Sigmoid colon (tissue), 3 donors: ENCODE measurements around the gene BBX.

ENCODE experiments used
- POLR2A ChIP-seq, 2 donors: fragments of 450-650 bp; IDR thresholded peaks; one replicate each; pipeline ENCODE4 v1.6.1; 2016; ENCODE audit warnings: antibody characterized with exemption in 2 of 2, mild to moderate bottlenecking in 2 of 2, moderate library complexity in 2 of 2
- TF ChIP-seq, protein P1 (sequence below), 4 experiments: fragments of 450-650 bp in 3 of 4; fragments of 200-600 bp in 1 of 4; IDR thresholded peaks; one replicate each; pipeline ENCODE4 v1.5.1; 2016 to 2019; ENCODE audit warnings: antibody characterized with exemption in 4 of 4, mild to moderate bottlenecking in 3 of 4, moderate library complexity in 2 of 4

DNA sequence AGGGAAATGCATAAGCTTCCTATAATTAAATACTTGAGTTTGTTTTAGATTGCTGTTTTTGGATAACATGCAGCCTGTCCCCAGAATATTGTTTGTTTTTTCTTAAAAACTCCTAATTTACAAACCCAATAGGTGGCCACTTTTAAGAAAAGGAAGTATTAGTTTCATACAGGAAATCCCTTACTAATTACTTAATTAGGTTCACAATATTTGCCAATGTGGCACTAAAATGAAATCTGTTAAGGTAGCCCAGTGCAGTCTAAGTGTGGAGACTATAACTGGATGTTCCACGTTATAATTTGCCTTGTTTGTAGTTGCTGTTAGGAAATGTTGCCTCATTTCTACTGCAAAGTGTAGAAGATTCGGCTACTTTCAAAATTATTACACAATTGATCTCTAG is 195.8 kb downstream of the BBX start:
- TF ChIP-seq POLR2A (IDR thresholded peaks at IDR 0.05): no peak
- TF ChIP-seq, protein P1, sequence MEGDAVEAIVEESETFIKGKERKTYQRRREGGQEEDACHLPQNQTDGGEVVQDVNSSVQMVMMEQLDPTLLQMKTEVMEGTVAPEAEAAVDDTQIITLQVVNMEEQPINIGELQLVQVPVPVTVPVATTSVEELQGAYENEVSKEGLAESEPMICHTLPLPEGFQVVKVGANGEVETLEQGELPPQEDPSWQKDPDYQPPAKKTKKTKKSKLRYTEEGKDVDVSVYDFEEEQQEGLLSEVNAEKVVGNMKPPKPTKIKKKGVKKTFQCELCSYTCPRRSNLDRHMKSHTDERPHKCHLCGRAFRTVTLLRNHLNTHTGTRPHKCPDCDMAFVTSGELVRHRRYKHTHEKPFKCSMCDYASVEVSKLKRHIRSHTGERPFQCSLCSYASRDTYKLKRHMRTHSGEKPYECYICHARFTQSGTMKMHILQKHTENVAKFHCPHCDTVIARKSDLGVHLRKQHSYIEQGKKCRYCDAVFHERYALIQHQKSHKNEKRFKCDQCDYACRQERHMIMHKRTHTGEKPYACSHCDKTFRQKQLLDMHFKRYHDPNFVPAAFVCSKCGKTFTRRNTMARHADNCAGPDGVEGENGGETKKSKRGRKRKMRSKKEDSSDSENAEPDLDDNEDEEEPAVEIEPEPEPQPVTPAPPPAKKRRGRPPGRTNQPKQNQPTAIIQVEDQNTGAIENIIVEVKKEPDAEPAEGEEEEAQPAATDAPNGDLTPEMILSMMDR (IDR thresholded peaks at IDR 0.05): no peak
